Measurements from ENCODE around the gene KCNQ5.

The KCNQ5 gene

DNA sequence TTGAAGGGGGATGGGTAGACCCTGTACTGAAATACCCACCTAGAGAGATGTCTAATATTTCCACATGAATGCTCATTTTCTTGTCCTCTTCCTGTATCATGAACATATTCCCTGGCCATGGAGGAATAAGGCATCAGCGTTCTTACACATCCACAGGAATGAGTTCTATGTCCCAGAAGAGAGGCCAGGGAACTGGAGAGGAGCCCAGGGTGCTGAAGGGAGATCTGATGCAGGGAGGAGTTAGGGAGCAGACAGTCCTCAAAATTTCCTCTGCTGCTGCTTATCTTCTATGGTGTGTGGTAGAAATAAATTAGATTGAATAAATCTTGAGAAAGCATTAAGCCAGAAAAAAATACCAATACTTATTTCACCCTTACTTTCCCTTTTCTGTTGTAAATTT lies 295.0 kb downstream of the KCNQ5 start:
- DNase-seq: no peak

DNA sequence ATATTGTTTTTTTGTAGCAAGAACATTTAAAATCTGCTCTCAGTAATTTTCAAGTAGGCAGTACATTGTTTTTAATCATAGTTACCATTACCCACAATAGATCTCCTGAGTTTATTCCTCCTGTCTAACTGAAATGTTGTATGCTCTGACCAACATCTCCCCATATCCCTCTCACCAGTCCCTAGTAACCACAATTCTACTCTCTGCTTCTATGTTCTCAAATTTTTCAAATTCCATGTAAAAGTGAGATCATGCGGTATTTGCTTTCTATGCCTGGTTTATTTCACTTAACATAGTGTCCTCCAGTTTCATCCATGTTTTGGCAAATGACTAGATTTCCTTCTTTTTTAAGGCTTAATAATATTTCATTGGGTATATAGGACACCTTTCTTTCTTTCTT lies 300.5 kb downstream of the KCNQ5 start:
- peak; percentile 28 for DNase-seq

DNA sequence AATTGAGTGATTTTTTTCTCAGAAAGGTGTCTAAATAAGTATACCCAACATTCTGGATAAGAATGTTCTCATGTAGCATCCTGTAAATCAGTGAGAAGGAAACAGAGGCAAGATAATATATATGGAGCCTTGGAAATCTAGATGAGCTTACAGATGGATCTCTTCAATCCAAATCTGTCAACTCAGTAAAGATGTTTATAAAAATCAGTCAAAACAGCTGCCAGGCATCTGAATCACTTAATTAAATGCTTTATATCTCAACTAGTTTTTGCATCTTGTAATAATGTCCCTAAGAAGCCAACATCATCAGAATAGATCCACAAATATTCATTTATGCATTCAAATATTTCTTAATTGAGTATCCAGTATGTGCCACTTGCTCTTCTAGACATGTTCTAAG lies 303.3 kb downstream of the KCNQ5 start:
- DNase-seq: no peak

DNA sequence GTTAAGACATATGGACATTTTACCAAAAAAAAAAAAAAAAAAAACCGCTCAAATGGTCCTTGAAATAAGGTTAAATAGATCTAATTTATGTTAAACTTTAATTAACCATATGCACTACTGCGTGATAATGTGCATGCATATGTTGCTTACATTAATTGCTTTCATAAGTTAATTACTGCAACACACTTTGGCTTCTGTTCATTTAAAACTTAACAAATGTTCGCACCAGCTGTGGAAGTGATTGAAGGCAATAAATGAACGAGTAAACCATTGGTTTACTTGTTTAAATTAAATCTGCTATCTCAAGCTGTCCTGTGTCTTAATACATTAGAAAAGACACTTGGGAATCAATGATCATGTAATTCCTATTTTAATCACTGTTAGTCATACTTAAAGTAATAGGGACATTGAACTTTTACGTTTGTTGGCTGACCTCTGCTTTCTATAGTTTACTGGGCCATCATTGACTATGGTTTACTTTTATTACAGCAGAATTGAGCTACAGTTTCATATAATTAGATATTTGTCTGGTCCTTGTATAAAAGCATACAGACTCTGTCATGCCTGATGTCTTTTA lies 308.8 kb downstream of the KCNQ5 start:
- DNase-seq: no peak

DNA sequence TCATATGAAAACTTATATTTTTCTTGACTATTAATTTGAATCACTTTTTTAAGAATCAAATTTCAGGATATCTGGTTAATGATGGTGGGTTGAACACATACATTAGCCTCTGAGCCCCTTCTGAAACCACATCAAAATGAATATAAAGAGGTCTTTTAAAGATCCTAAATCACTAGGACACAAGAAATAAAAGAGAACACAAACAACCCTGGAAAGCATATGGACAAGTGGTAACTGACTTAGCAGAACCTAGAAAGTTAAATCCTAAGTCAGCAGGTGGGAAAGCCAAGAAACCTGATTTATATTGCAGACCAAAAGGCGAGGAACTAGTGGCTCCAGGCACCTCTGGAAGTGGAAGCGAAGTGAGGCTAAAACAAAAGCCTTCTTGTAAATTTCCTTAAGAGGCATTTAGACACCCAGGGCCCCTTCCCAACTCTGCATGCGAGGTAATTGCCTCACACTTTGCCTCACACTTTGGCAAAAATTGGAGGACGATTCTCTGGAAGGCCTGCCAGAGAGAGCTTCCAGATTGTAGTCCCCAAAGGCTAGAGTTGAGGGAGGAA lies 309.5 kb downstream of the KCNQ5 start:
- no peak for DNase-seq

DNA sequence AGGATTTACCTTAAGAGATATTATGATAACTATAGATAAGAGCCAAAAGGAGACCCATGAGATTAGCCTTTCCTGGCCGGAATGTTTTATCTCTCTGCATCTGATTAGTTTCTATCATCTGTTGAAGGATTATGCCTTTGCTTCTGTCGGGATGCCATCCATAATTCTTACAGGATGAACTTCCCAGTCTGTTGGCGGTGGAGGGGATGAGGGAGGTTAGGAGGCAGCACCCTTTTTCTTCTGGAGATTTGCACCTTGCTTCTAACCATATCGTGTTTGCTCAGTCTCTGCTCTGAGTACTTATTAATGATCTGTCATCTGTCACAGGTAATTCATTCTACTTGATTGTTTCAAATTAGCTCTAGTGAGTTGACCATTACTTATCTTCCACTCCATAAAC lies 311.4 kb downstream of the KCNQ5 start:
- DNase-seq: no peak

DNA sequence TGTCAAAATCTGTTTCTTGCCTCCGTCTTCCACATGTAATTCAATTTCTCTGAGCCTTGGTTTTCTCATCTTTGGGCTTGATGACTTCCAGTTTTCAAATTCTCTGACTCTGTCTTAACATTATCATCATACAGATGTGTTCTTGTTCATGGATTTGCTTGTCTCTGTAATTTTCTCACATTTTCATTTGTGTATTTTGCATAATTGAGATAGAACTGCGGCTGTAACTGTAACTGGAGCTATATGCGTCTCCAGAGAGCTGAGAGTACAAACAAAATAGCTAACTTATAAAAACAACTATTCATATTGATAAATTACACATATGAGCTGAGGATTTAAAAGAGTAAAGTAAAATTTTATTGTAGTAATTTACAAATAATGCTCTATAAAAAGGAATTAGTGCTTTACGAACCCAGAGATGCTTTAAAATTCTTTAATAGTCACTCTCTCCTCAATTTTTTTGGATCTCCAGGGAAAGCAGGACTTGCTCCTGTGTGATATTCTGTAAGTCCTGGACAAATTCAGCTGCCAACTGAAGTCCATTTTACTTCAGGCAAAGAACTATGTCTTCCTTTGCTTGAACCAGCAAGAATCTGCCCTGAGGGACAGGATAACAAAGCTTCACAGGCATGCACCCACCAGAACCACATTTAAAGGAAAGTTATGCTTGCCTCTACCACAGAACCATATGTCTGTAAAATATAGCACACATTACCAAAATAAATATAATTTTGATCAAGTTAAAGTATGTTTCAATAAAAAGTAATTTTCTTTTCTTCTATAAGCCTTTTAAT lies 315.1 kb downstream of the KCNQ5 start:
- DNase-seq: no peak

DNA sequence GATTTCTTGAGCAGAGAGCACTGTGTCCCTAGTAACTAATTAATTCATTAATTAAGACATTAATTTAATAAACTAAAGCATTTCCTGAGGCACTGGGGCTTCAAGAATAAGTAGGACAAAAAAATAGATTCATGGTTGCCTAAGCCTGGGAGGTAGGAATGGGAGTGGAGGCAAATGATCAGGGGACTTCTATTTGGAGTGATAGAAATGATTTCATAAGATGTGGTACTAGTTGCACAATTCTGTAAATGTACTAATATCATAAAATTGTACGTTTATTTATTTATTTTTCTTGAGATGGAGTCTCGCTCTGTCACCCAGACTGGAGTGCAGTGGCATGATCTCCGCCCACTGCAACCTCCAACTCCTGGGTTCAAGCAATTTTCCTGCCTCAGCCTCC lies 316.2 kb downstream of the KCNQ5 start:
- DNase-seq: no peak

DNA sequence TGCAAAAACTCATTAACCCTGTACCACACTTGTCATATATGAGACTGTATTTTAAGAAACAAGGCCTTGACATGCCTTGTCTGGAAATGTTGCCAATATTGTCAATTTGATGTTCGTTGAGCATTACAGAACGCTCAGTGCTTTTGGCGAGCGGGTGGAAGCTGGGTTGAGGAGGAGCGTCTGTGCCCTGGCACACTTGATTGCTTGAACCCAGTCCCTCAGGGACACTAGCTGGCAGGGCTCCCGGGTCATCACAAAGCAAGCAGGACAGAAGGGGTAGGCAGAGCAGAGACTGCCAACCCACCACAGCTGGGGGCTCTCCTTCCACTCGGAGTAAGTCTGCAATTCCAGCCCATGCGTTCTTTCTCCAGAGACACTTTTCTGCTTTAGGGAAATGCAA lies 317.1 kb downstream of the KCNQ5 start:
- DNase-seq: no peak

DNA sequence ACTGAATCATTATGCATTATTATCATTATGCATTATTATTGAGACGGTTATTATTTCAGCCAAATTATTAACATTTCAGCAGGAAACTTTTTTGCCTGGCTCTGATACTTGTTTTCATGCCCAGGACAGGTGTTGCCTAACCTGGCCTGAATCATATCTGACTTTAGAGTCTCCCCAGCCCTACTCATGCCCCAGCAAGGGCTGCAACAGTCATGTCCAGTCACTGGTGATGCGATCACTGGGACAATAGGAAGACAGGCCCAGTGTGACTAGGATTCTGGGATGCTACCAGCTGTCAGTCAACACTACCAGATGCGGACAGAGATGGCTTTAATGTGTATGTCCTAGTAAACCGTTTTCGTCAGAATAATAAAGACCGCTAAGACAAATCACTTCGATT lies 318.4 kb downstream of the KCNQ5 start:
- no peak for DNase-seq

DNA sequence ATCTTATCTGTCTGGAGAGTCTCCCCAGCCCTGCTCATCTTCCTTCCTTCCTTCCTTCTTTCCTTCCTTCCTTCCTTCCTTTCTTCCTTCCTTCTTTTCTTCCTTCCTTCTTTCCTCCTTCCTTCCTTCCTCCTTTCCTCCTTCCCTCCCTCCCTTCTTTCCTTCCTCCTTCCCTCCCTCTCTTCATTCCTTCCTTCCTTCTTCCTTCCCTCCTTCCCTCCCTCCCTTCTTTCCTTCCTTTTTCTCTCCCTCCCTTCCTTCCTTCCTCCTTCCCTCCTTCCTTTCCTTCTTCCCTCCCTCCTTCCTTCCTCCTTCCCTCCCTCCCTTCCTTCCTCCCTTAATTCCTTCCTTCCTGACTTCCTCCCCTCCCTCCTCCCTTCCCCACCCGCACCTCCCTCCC lies 319.4 kb downstream of the KCNQ5 start:
- DNase-seq: no peak

DNA sequence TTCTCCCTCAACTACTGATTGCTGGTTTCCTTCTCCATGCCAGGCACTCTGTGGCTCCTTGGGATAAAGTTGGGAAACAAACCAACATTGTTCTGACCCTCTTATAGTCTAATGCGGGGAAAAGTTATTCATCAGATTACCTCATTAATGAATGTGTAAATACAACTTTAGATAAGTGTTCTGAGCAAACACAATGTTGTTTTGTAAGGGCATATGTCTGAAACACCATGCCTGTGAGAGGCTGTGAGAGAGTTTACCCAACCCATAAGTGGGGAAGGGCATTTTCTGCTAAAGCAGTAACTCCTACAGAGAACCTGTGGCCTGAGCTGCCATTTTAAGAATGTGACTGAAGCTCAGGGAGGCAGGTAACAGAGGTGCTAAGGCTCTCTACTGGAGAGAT lies 319.9 kb downstream of the KCNQ5 start:
- DNase-seq: no peak

DNA sequence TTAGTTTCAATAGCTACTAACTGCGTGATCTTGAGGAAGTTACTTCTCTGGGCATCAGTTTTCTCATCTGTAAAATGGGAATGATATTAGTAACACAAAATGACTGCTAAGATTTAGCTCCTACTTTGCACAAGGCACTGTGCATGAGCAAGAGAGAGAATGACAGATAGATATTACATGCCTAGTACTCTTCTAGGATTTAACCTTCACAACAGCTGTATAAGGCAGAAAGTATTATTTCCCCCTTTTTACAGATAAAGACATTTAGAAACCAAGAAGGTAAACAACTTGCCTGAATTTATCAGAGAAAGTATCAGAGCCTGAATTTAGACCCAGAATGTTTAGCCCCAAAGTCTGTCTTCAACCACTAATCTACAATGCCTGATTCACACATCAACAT lies 321.8 kb downstream of the KCNQ5 start:
- no peak for DNase-seq

DNA sequence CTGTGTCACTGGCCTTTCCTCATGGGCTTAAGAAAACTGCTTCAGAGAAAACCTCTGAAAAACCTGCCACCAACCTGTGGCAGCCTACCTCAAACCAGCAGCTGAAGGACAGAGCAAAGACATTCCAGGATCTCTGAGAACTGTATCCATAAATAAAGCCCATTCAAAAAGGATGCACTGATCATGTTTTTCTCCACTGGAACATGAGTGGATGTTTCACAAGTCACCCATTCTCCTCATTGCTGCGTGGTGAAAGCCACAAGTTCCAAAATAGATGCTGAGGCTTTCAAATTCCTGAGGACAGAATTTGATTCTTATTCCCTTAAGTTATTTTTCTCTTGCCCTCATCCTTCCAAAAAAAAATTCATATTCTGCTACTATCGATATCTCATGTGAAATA lies 322.8 kb downstream of the KCNQ5 start:
- peak; percentile 5 for DNase-seq

DNA sequence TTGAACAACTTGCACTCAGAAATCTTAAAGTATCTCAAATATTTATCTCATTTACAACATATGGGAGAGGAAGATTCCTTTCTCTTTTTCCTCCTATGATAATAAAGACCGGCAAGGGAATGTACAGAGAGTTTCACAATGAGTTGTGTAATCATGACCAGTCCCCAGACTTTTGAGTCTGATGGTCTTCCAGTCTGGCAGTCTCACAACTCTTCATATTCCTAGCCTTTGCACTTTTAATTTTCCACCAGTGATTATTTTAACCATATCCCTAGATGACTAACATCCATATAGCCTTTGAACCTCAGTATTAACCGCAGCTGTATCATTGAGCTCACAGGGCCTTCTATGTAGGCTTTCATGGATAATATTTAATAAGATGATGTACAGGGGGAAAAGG lies 324.9 kb downstream of the KCNQ5 start:
- DNase-seq: peak; percentile 81

DNA sequence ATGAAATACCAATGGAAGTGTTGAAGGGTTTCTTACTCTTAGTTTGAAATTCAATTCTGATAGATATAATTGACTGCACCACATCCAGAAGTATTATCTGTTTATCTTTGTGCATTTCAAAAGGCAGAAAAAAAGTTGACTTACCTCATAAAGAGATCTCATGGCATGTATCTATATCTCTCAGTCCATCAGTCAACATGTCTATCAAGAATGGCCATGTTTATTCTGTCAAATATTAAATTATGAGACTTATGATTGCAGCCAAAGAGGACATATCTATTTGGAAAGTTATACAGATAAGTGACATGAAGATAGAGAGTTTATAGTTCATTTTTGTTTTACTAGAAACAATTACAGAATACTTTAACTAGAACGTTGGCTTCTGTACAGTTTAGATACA lies 325.7 kb downstream of the KCNQ5 start:
- DNase-seq: no peak

DNA sequence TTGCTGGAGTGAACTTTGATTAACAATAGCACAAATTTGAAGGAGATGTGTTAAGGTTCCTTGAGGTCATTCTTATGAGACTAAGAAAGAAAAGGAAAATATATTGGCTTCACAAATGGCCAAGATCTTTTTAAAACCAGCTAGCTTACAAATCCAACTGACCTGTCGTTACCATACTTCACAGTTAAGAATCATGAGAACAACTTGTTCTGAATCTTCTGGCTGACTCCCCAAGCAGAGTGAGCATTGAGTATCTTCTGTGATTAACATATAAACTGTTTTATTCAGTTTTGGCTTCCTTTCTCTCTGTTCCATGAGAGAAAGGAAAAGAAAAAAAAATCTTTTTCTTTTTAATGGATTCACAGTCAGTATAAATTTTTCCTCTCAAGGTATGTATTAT lies 326.3 kb downstream of the KCNQ5 start:
- no peak for DNase-seq

DNA sequence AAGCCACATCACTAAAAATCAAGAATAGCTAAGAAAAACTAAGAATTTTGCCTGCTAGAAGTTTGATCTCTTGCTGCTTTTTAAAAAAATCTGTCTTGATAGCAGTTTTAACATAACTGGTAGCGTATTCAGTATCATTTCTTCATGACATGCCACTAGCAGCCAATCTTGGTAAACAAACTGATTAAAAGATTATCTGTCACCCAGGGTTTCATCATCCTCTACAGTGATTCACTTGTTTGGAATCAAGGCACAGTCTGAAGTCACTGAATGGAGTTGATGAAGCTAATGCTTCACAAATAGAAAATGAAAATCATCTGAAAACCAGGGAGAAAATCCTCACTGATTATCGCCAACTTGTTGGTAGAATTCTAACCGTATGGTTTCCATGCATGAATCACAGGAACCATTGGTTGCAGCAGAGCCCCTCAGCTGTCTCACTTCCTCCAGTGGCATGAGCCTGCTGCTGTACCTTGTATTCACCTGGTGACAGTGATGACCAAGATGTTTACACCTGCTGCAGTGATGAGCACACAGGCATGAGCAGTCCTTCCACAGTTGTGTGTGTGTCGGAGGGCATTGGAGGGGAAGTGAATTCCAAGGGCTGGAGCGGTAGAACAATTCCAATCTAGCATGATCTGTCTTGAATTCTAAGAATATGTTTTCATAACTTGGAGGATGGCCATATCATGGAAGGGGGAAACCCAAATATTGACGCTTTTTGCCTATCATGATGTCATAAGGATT lies 328.4 kb downstream of the KCNQ5 start:
- peak; percentile 85 for DNase-seq

DNA sequence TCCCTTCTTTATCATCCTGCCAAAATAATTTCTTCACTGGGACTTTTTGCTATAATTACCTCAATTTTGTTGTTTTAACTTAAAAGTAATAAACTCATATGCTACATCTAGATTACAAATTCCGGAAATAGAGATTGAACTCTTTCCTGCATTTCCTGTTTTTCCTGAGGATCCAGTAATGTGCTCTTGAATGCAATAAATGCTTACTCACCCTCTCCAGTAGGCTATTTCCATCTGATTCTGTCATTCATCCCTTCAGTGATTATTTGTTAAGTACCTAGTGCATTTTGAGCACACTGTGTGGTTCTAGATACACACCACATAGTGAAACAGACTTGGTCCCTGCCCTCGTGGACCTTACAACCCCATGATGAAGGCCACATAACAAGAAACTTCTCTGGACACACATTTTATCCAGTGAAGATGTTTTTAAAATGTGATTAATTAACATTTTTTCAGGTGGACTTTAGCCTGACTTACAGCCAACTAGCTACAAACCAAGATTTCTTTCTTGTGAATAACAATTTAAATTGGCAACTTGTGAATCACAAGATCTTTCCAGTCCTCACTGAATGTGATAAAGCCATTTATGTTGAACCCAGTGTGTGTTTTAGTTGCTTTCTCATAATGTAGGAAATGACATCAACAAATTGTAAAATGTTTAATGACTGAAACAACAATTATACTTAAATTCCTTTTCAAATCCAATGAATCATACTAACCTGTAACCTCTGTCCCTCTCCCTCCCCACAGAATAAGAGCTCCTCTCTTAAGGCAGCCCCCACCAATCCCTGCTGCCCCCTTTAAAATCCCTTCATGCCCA lies 331.2 kb downstream of the KCNQ5 start:
- DNase-seq: peak; percentile 60

DNA sequence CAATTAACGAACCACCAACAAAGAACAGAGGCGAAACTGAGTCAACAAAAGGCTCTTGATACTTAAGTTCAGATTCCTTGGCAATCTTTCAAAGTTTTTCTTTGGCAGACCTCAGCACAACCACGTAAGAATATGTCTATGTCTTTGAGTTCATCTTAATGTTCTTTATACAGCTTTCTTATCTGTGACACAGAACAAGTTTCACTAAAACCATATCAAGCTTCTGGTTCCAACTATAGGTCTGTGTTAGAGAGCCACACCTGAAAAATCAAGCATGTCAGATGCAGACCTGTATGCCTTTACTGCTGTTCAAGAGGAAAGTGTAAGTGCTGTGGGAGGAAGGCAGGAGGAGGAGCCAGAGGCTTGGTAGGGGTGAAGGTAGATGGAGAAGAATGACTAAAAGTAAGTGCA lies 332.1 kb downstream of the KCNQ5 start:
- peak; percentile 61 for DNase-seq

DNA sequence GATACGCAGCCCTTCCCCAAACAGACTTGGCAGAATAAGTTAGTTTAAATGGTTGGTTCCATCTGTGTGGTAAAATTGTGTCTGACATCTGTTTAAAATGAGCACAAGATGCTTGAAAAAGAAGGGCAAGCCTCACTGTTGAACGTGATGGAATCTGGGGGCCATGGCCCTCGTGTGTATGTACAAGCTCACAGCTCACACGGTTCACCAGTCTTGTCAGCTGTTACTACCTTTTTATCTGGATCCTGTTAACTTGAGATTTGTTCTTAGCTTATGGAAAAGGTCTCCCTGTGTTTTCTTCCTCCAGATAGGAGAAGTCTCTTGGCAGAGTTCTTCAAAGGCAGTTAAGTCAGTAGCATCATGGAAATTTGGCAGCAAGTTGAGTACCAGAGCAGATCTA lies 332.9 kb downstream of the KCNQ5 start:
- peak; percentile 35 for DNase-seq

DNA sequence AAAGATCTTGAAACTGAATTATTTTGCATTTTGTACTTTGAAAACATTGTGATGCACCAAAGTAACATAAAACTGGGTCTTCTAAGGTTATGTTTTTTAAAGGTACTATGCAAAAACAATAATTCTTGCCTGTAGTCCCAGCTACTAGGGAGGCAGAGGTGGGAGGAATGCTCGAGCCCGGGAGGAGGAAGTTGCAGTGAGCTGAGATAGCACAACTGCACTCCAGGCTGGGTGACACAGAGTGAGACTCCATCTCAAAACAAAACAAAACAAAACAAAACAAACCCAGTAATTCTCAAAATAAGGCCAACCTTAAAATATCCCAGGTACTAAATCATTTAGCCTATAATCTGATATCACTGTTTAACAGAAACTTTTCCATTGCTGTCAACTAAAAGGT lies 333.8 kb downstream of the KCNQ5 start:
- no peak for DNase-seq

DNA sequence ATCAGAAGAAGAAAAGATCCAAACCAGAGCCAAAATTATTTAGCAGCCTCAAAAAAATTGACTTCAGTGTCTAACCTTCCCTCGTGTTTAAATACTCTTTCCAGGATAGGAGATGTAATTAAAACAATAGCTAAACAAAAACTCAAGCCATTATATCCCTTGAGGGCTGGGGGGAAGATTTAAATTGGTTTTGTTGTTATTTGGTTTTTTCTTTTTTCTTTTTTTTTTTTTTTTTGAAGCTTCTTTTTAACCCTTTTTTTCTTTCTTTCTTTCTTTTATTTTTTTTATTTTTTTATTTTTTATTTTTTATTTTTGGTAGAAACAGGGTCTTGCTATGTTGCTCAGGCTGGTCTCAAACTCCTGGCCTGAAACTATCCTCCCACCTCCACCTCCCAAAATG lies 334.4 kb downstream of the KCNQ5 start:
- DNase-seq: no peak

All from fibroblast of skin of right quadriceps (primary cell).